SIG-M5 (cell line): ENCODE data around the gene IL1RAPL1.

Source experiments
- DNase-seq: peaks from one replicate; lab custom pipeline; 2025; lab: John Stamatoyannopoulos, UW

IL1RAPL1 gene

DNA sequence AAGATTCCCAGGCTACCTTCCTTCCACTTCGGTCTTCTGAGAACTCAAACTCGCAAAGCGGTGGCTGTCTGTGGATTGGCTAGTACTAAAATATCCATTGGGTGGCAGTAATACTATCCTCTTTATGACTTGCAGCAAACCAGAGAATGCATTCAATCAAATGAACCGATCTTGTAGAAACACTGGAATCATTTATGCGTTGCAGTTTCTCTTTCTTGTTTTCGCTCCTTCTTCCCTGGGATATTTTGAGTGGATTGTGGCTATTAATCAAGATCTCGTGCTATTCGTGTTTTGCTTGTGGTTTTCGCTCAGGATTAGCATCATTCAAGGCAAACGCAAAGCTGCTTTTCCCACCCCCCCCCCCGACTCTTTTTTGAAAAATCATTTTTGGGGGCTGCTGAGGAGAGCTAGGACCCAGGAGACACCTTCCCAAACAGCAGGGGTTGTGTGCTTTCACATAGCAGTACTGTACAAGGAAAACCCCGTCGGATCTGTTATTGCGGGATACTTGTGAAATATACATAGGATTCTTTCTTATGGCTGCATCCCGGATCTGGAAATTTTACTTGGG lies at the start of gene IL1RAPL1:
Gene IL1RAPL1 (plus strand): TSS at position 466 of the 571 bp plus-strand sequence.
- no peak for DNase-seq

DNA sequence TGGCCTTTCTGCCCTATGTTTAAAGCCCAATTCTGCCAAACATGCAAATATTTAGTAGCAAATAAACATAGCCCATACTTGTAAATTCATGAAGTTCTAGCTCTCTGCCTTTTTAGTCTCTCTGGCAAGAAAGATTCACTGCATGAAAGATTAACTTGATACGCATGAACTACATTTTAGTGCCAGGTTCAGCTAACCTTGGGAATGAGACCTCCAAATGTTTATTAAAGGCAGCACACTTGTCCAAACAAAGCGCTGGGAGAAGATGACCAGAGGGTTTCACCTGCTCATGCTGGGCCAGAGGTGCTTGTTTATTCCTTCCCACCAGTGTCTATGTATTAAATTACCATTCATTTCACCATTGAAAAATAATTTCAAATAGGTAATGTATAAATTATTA lies 44.5 kb upstream of the IL1RAPL1 start:
- no peak for DNase-seq

DNA sequence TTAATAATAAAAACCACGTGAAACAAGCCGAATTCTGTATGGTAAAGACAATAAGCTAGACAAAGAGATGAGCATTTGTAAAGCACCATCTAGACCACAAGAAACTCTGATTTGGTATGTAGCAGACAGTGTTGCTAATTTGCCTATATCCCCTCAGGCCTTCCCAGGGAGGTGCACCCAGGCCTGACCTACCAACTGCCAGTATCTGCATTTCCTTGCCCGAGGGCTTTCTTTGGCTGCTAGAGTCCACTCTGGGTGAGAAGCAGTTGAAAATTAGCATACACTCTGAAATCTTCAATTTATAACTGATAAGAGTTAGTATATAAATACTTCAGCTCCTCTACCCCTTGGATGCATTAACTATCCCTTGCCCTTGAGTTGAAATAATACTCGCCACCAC lies 37.4 kb upstream of the IL1RAPL1 start:
- DNase-seq, result no peak

DNA sequence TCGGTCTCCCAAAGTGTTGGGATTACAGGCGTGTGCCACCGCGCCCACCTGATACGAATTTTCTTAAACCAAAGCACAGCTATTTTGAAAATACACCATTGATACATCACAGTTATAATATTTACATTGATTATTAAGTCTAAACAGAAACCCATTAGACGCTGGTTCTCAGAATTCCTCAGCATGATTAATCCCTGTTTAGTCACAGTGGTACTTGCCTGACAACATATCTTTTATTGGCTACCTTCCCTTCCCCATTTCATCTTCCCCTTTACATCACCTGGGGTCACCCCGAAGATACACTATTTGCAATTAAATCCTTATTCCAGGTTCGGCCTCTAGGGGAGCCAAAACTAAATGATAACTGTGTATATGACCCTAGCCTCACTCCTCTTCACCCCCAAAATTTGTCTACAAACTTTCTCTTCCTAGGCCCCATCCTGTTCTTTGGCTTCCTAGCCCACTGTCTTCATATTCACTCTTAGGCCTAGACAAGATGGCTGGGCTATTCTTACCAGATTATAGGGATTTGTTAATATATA lies 36.8 kb upstream of the IL1RAPL1 start:
- DNase-seq, result no peak

DNA sequence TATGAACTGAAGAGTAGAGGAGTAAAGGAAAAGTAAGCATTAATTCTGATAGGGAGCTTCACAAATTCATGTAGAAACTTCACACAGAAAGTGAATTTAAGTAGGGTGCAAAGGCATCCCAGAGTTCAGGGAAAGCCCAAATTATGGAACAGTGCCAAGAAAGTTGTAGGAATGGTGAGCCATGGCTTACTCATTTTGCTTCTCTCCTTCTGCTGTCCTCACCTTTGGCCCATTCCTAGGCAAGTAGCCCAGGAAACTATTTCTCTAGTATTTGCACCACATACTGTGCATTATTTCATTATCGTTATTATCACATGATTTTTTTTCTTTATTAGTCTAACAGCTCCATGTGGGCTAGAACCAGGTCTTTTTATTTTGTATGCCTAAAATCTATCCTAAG lies 34.9 kb upstream of the IL1RAPL1 start:
- DNase-seq, result no peak

DNA sequence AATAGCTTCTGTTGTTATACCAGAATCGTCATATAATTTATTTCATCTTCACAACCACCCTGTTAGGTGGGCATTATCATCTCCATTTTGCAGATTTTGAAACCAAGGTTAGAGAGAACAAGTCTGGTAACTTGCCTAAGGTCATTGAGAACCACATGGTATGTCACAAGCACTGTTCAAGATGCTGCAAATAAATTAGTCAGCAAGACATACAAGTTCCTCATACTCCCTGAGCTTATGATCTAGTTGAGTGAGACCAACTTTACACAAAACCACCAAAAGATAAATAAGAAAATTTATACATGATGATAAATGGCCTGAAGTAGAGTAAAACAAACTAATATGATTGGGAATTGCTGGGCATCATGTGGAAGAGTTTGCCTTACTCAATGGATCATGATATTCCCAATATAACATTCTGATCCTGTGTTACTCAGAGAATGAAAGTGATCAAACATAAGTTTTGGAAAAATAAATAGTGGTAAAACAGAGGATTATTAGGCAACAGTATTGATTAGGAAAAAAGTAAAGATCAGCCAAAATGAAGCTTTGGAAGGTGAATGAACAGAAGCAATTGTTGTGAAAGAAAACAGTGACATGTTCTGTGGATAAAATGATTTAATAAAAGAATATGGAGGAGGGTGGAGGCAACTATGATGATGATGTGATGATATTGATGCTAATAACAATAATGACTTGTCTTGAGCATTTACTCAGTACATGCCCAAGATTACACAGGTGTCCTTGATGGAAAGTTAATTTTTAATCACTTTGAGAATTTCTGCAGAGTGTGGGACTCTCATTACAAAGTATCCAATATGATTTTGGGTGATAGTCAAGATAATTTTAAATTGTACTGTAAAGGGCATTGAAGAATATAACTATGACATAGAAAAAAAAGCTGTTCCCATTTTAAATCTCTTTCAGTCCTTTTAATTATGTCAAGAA lies 34.1 kb upstream of the IL1RAPL1 start:
- no peak for DNase-seq

DNA sequence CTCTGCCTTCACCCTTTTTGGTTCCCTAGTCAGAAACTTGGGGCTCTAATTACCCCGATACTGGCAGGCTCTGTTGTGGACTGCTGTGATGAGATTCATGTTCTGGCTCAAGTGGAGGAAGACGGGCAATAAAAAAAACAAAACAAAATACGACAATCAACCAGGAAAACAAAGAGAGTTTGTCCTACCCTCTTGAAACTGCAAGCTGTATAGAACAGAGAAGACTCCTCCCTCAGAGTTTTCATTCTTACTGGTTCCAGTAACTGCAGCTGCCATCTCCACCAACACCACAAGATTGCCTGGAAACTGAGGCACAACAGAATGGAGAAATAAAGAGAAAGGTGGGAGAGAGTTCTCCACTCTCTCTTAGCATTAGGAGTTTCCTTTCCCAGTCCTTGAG lies 11.1 kb upstream of the IL1RAPL1 start:
- no peak for DNase-seq

DNA sequence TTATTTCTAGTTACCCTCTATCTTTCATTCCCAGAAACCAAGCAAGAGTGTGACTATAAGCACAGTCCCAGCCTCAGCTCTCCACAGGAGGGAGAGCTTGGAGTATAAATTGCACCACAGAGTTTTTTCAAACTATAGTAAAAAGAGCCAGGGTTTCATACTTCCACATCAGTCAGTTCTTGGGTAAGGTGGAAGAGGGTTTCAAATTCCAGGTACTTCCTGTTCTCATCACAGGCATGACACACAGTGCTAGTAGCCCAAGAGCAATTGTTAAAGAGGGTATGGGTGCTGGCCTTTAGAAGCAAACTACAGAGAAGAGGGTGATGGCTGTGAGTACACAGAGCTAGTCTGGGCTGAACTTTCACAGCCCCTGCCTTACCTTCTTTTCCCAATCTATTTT lies 5.7 kb upstream of the IL1RAPL1 start:
- no peak for DNase-seq

DNA sequence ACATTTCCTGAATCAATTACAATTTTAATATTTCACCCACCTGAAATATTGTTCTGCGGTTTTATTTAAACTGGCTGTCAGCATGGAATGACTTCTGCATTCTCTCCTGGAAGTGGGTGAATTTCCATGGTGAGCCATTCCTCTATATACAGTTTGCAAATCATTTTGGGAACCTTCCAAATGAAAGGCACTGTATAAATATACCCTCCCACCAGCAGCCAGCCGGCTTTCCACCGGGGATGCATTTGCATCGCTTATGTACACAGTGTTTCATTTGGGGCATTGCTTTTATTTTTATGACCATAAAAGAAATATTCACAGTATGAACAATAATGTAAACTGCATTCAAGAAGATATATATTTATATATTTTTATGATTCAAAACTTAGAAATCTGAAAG lies 4.7 kb upstream of the IL1RAPL1 start:
- no peak for DNase-seq

DNA sequence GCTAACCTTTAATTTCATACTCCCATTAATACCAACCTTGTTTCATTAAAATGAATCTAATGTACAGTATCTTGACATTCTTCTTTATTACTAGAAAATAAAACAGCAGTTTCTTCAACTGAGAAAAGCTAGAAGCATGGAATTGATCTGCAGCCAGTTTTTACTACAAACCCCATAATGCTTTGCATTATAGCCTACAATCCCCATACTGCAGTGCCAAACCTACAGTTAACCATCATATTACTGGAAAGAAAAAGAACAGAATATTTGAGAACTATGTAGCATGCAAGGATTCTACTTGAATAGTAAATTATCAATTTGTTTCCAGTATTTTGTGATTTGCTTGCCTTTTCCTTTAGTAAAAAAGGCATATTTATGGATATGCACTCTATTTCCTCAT lies 3.2 kb upstream of the IL1RAPL1 start:
- no peak for DNase-seq

DNA sequence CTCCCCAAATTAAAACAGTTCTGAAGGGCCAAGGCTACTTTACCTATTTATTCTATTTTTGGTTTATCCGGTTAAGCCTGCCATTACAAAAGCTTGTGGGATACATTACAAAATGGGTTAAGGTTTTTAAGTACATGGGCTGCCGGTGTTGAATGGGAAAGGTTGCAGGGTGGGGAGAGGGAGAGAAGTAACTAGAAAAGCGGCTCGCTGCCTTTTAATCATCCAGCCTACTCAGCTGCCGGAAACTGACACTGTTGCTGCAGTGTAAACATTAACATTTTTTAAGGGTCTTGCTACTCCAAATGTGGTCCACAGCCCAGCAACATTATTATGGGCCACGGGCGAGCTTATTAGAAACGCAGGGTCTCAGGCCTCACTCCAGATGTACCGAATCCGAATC lies 1.5 kb upstream of the IL1RAPL1 start:
- DNase-seq, result no peak

DNA sequence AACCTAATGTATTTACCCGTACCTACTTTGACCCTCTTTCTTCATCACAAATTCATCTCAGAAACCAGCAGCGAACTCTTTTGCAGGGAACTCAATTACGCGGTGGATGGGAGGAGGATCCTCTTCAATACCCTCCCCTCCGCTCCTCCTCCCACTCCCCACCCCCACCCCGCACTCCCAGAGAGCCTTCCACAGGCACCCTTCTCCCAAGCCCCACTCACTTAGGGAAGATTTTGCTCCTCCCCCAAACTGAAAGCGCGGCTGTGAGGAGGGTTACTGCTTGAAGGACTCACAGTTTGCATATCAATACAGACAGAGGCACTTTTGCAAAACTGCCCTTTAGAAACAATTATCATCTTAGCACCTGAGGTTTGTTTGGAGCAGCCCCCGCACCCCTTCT lies 960 bp upstream of the IL1RAPL1 start:
- DNase-seq, result no peak

DNA sequence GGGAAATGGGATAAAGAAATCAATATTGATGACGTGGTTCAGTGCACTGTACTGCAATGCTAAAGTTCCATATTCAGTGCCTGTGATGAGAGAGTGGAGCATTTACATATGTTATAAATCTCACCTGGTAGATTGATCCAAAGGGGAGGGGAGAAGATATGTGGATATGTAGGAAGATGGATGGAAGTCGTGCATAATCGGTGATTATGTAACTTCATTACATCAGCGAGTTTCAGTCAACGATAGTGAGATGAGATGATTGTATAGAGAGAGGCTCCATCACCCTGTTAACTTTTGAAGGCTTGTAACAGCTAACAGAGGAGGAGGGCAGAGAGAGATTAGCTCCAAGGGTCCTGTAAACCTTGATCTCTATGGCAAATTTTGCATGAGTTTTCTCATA lies 1.8 kb downstream of the IL1RAPL1 start:
- no peak for DNase-seq

DNA sequence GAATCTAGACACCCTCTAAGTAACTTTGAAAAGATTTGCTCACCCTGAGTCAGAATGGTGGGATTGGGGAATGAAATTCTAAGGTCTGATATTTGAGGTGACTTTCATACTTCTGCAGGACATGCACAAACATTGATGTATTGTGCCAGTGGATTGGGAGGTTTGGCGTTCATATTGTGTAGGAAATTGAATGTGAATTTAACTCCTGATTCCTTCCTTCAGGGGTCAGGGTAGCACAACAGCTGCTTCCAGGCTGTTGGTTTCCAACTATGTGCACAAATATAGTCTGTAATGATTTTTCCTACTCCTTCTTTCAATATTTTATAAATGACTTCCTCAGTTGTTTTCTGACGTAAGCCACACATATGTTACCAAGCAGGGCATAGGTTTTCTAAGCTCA lies 3.1 kb downstream of the IL1RAPL1 start:
- no peak for DNase-seq

DNA sequence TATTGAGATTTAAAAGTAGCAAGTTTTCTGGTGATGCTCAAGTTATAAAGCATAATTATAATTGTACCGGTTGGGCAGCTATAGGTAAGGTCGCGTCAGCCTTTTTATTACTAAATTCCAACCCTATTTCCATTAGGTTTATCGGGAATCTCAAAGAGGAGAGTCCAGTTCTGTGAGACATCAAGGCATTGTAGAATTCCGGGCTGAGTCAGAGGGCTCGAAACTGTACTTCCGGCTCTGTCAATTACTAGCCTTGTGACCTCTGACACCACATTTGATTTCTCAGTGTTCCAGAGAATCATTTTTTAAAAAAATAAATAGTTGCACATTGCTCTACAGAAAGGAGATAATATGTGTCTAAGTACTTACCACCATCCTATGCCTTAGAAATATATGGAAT lies 4.3 kb downstream of the IL1RAPL1 start:
- DNase-seq, result no peak

DNA sequence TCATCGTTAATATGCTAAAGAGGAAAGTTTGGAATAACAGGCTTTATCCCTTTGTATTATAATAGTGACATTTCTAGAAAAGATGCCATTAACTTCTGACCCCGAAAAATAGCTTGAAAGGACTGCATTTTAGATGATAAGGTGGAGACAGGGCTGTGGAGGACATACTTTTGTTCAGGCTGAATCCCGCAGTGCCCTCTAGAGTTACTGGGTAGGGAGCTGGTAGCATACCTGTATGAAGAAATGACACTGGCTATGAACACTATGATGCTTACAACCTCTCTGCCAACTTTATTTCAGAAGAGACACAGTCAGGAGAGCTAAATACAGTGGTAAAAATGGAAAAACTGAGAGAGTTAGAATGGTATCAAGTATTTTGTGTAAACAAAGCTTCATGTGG lies 8.1 kb downstream of the IL1RAPL1 start:
- DNase-seq, result no peak

DNA sequence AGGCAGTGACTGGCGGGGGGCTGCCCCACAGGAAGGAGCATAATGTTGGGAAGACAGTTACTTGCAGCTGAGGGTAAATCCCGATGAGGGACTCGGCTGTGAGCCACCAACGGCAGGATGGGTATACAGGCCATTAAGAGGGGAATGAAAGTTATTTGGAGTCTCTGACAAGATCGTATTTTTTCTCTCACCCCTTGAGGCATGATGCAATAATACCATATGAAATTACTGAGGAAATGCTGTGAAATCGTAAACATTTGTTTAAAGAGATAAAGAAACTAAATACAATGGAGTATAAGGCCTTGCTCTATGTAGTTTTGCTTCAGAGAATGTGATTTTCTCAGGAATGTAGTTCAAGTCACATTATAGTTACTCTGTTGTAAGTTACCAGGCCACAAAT lies 12.7 kb downstream of the IL1RAPL1 start:
- DNase-seq, result no peak

DNA sequence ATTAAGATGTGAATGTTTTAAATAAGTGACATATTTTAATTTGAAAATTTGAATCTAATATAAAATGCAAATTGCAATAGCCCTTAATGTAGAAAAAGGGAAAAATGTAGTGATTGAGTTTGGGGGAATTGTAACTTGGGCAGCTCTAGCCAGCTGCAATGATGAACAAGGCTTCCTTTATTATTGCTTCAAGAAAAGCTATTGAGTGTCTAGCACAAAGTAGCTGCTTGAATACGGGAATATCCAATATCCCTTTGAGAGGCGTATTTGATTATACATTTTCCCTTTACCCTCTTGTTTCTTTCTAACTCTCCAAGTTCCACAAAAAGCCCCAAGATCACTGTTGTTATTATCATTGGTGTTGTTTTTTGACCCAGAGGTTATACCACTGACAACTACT lies 21.8 kb downstream of the IL1RAPL1 start:
- no peak for DNase-seq

DNA sequence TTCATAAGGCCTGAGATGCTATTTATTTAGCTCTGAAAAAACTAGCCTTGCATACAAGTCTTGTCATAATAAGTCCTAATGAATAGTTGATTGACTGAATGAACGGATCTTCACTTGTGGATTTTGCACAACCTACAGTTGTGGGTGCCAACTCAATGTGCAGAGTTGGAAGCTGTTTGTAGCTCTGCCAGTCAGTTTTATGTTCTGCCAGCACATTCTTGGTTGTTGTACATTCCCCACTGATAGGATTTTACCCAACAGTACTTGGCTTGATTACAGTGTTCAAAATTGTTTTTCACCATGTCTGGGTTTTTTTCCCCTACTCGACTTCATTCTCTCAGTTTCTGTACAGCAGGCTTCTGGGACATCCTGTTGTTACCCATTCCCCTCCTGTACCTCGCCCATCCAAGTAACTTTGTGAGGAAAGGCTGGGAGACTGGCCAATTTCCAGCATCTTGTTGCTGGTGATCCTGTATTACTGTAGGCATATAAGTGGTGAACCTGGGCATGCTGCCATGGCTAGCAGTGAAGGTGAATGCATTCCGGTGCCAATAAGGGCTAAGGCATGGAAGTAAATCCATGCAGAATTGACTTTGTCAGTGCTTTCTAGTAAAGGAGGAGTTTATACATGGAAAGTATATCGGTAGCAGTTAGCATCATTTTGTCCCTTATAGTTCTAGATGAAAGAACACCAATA lies 22.8 kb downstream of the IL1RAPL1 start:
- DNase-seq, result no peak

DNA sequence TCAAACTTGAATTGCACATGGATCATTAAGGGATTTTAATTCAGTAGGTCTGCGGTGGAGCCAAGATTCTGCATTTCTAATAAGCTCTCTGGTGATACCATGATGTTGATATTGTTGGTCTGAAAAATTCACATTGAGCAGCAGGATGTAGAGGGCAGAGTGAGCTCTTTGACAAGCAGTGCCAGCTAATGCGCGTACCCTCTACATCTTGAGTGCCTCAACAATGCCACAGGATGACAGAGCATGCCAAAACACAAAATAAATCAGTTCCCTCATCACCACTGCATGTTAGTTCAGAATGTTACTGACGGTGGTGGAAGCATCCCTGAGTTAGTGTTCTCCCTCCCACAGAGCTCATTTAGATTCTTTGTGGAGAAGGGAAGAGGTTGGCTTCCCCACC lies 23.5 kb downstream of the IL1RAPL1 start:
- no peak for DNase-seq

DNA sequence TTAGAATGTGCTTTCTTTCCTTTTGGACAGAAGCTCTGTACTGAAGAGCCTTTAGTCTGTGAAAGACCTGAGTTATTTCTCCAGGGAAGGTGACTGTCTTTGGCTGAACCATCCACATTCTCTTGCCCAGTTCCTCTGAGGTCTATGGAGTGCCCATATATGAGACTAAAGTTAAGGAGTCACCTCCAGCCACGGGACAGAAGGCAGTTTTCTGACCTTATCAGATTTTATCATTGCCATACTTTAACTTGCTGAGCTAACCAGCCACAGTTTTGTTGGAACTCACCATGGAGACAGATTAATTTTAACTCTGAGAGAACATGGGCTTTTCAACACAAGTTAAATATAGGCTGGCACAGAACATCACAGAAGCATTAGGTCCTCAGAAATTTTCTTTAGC lies 26.3 kb downstream of the IL1RAPL1 start:
- DNase-seq, result no peak

DNA sequence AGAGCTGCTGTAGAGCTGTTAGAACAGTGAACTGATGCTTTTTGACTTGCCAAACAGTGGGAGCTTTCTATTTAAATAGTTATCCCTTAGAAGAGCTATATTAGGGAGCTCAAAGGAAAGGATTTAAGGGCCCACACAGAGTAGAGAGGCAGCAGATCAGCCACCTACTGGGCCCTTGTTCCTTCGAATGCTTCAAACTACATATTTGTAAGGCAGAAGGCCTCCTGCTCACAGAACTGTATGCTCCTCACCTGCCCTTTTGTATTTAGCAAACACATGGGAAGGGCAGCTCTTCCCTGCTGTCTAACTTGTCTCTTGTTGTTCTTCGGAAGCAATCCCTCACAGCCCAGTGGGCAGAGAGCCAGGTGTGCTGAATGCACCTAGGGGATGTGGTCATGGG lies 38.0 kb downstream of the IL1RAPL1 start:
- no peak for DNase-seq

DNA sequence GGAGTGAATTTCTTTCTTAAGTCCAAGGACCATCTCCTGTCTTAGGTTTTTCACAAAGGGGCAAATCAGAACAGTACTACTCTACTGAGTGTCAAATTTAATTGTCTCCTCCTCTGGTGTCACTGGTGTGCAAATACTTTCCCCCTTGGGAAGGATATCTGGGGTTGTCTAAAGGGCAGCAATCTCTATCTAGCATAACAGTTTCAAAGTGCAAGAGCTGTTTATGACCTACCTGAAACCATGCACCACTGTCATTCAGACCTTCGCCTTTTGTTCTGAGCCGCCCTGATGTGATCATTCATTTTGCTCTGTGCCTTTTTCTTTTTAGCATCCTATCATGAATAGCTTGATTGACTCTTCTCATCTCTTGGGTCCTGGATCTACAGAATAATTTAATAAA lies 39.3 kb downstream of the IL1RAPL1 start:
- no peak for DNase-seq
